T follicular helper cell (primary cell): ENCODE data around the gene LIMK2.
A peak's percentile ranks its signal among the peaks of the same experiment; 100 is the strongest.

Experiments
- DNase-seq: peaks from one replicate; pipeline ENCODE4 v3.0.0-alpha.2; 2020; ENCODE audit warnings: low read depth

The LIMK2 gene

DNA sequence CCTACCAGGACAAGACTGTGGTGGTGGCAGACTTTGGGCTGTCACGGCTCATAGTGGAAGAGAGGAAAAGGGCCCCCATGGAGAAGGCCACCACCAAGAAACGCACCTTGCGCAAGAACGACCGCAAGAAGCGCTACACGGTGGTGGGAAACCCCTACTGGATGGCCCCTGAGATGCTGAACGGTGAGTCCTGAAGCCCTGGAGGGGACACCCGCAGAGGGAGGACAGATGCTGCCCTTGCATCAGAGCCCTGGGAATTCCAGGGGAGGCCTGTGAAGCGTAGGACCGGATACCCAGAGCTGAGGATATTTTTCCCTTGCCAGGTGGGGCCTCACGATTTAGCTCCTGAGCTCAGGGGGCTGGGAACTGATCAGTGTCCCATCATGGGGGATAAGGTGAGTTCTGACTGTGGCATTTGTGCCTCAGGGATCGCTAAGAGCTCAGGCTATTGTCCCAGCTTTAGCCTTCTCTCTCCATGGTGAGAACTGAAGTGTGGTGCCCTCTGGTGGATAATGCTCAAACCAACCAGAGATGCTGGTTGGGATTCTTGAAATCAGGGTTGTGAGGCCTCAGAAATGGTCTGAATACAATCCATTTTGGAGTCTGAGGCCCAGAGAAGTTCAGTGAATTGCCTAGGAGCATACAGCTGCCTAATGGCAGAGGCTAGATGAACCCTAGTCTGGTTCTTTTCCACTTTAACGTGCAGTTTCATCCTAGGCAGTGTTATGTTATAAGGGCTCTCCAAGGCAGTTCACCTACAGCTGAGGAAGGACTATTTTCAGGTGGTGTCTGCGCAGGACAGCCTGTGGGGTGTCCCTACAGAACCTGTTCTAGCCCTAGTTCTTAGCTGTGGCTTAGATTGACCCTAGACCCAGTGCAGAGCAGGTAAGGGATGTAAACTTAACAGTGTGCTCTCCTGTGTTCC is 60.7 kb downstream of the LIMK2 start:
- peak; percentile 37 for DNase-seq

- no peak for DNase-seq
Measured at GRCh38 chr22:31274017-31274416, 61.9 kb downstream of the LIMK2 start.

DNA sequence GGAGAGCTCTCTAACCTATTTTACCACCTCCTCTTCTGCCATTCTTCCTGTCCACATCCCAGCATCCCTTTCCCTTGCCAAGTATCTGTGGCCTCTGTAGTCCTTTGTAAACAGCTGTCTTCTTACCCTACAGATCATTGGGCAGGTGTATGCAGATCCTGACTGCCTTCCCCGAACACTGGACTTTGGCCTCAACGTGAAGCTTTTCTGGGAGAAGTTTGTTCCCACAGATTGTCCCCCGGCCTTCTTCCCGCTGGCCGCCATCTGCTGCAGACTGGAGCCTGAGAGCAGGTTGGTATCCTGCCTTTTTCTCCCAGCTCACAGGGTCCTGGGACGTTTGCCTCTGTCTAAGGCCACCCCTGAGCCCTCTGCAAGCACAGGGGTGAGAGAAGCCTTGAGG is 62.9 kb downstream of the LIMK2 start:
- DNase-seq = no peak

- DNase-seq = no peak
Measured at GRCh38 chr22:31275576-31275975, 63.5 kb downstream of the LIMK2 start.

DNA sequence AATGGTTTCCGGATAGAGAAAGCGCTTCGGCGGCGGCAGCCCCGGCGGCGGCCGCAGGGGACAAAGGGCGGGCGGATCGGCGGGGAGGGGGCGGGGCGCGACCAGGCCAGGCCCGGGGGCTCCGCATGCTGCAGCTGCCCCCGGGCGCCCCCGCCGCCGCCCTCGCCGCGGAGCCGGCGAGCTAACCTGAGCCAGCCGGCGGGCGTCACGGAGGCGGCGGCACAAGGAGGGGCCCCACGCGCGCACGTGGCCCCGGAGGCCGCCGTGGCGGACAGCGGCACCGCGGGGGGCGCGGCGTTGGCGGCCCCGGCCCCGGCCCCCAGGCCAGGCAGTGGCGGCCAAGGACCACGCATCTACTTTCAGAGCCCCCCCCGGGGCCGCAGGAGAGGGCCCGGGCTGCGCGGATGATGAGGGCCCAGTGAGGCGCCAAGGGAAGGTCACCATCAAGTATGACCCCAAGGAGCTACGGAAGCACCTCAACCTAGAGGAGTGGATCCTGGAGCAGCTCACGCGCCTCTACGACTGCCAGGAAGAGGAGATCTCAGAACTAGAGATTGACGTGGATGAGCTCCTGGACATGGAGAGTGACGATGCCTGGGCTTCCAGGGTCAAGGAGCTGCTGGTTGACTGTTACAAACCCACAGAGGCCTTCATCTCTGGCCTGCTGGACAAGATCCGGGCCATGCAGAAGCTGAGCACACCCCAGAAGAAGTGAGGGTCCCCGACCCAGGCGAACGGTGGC is 64.5 kb downstream of the LIMK2 start:
- DNase-seq = no peak

GRCh38 chr22:31277741-31278140 is 65.6 kb downstream of the LIMK2 start:
- DNase-seq = no peak

GRCh38 chr22:31278151-31278621 is 66.1 kb downstream of the LIMK2 start:
- no peak for DNase-seq

- DNase-seq = peak; percentile 34
Measured at GRCh38 chr22:31278626-31279326, 66.7 kb downstream of the LIMK2 start.

- no peak for DNase-seq
Measured at GRCh38 chr22:31279327-31279669, 67.2 kb downstream of the LIMK2 start.

- no peak for DNase-seq
Measured at GRCh38 chr22:31279821-31280505, 67.9 kb downstream of the LIMK2 start.

DNA sequence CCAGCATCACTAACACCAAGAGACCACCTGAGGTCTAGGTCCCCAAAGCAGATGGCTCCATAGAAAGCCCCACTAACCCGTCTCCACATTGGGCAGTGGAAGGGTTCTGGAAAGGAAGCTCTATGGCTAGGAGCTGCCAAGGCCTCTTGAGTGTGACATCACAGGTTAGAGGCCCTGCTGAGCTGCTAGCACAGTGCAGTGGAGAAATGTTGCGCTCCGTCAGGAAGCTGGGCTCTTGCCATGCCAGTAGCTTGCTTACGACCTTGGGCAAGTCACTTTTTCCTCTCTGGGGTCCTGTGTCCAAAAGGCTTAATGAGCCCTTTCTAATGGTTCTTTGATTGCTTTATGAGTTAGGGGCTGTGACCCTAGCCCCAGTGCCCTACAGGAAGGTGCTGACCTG is 69.6 kb downstream of the LIMK2 start:
- no peak for DNase-seq

GRCh38 chr22:31282748-31283468 is 70.8 kb downstream of the LIMK2 start:
- no peak for DNase-seq

- DNase-seq = no peak
Measured at GRCh38 chr22:31284281-31285155, 72.4 kb downstream of the LIMK2 start.

- DNase-seq = peak; percentile 66
Measured at GRCh38 chr22:31286360-31287255, 74.5 kb downstream of the LIMK2 start.

- DNase-seq = no peak
Measured at GRCh38 chr22:31287818-31288495, 75.9 kb downstream of the LIMK2 start.

GRCh38 chr22:31288496-31289240 is 76.6 kb downstream of the LIMK2 start:
- no peak for DNase-seq

DNA sequence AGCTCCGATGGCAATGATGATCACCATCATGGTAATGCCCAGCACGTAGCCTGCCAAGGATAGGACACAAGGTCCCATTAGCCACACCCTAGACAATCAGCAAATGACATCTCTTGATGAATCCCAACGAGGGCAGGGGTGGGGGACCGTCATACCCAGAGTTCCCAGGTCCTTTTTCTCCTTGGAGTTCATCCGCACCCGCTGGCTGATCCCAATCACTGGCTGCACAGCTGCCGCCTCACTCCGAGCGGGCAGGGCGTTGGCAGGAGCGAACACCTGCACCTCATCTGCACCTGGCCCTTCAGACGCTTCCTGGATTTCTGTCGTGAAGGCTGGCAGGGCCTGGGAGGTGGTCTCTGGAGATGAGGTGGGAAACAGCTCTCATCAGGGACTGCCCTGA is 77.2 kb downstream of the LIMK2 start:
- DNase-seq = no peak
